Measurements from ENCODE around the gene YAP1.

- TF ChIP-seq POLR2AphosphoS5 (IDR thresholded peaks at IDR 0.05; ENCODE audit: low read depth, low read length) (no peak), TAF1 (IDR thresholded peaks at IDR 0.05; ENCODE audit: borderline replicate concordance, insufficient read depth, low read length) (no peak)
Observed at GRCh38 chr11:102229510-102230123, 119.4 kb downstream of the YAP1 start.
